Astrocyte (in vitro differentiated cells and primary cell): ENCODE data around the gene HSPBP1.

ENCODE experiments used
- EZH2 ChIP-seq: IDR thresholded peaks from 2 replicates; pipeline ENCODE4 v1.6.1; 2012; ENCODE audit warnings: mild to moderate bottlenecking, low read length, inconsistent platforms; ENCODE audit not compliant: insufficient read depth
- TF ChIP-seq, protein P1 (sequence below): IDR thresholded peaks from 2 replicates; pipeline ENCODE4 v1.5.1; 2011; ENCODE audit warnings: low read depth, mild to moderate bottlenecking, inconsistent platforms, low read length, moderate library complexity; ENCODE audit not compliant: insufficient read depth

DNA sequence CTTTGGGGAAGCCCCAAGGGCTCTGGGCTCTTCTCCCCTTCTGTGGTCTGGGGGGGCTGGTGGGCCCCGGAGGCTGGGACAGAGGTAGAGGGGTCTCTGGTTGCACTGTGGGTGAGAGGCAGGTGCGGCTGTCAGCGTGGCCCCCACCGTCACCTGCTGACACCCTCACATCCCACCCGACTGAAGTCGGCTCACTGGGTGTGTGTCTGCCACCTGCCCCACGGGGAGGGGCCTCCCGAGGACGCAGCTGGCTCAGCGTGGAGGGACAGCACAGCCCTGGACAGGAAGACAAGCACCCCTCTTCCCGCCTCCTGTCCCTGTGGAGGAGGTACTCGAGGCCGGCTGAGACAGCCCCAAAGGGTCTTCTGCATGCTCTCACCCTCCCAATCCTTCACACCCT, 49.1 kb downstream of the HSPBP1 start:
- no peak for TF ChIP-seq EZH2
- TF ChIP-seq, protein P1, sequence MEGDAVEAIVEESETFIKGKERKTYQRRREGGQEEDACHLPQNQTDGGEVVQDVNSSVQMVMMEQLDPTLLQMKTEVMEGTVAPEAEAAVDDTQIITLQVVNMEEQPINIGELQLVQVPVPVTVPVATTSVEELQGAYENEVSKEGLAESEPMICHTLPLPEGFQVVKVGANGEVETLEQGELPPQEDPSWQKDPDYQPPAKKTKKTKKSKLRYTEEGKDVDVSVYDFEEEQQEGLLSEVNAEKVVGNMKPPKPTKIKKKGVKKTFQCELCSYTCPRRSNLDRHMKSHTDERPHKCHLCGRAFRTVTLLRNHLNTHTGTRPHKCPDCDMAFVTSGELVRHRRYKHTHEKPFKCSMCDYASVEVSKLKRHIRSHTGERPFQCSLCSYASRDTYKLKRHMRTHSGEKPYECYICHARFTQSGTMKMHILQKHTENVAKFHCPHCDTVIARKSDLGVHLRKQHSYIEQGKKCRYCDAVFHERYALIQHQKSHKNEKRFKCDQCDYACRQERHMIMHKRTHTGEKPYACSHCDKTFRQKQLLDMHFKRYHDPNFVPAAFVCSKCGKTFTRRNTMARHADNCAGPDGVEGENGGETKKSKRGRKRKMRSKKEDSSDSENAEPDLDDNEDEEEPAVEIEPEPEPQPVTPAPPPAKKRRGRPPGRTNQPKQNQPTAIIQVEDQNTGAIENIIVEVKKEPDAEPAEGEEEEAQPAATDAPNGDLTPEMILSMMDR: no peak
